Stimulated activated CD8-positive, alpha-beta memory T cell treated with anti-CD3 and anti-CD28 coated beads, Interleukin-15, amount 100 ng/mL, for 24 hours (primary cell): ENCODE results near the gene DDX56.

ENCODE experiments used
- DNase-seq: peaks from one replicate; pipeline ENCODE4 v3.0.0-alpha.2; 2020; ENCODE audit warnings: low read depth

The DDX56 gene

DNA sequence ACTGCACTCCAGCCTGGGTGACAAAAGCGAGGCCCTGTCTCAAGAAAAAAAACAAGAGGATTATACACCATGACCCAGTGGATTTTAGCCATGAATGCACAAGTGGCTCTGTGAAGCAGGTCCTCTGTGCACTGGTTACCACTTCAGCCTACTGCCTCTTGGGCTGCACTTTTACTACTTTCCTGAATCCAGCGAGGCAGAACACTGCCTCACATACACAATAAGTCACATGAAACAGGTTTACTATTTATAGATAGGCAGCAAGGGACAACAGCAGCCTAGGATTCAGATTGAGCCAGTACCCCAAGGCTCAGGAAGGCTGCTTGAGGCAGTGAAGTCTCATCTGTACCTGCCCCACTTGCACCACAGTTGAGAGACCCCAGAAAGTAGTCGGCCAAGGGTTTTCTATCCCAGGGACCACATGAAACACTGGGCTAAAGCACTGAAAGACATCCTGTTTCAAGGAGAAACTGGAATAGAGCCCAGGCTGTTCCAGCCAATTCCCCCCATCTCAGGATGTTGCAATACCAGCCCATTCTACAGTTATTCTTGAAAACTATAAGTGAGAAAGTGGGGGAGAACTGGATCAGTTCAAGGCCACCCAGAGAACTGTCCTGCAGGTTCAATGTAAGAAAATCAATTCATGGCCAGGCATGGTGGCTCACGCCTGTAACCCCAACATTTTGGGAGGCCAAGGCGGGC lies 22.4 kb upstream of the DDX56 start:
- no peak for DNase-seq

DNA sequence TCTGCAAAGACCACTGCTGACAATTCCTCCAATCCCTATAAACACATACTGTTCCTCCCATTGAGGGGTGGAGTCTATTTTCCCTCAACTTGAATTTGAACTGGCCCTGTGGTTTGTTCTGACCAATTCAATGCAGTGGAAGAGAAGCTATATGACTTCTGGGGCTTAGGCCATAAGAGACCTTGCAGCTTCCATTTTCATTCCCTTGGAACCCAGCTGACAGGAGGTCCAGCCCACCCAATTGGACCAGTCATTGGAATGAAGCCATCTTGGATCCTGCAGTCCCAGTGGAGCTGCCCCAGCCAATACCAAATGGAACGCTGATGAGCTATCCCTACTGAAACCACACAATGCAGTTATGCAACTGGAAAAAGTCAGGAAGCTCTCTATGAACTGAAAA lies 17.2 kb upstream of the DDX56 start:
- no peak for DNase-seq

DNA sequence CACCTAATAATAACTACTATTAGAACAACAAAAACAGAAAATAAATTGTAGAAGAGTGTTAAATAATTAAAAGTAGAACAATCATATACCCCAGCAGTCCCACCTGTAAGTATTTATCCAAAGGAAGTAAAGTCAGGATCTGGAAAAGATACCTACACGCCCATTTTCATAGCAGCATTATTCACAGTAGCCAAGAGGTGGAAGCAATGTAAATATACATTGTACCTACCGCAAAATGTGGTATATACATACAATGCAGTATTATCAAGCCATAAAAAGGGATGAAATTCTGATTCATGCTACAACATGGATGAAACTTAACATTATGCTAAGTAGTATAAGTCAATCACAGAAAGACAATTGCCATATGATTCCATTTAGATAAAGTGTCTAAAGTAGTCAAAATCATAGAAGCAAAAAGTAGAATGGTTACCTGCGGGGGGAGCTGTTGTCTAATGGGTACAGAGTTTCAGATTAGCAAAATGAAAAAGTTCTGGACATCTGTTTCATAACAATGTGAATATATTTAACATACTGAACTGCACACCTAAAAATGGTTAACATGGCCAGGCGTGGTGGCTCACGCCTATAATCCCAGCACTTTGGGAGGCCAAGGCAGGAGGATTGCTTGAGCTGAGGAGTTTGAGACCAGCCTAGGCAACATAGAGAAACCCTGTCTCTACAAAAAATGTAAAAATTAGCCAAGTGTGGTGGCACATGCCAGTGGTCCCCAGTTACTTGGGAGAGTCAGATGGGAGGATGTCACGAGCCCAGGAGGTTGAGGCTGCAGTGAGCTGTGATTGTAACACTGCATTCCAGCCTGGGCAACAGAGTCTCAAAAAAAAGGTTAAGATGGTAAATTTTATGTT lies 14.4 kb upstream of the DDX56 start:
- DNase-seq, result no peak

DNA sequence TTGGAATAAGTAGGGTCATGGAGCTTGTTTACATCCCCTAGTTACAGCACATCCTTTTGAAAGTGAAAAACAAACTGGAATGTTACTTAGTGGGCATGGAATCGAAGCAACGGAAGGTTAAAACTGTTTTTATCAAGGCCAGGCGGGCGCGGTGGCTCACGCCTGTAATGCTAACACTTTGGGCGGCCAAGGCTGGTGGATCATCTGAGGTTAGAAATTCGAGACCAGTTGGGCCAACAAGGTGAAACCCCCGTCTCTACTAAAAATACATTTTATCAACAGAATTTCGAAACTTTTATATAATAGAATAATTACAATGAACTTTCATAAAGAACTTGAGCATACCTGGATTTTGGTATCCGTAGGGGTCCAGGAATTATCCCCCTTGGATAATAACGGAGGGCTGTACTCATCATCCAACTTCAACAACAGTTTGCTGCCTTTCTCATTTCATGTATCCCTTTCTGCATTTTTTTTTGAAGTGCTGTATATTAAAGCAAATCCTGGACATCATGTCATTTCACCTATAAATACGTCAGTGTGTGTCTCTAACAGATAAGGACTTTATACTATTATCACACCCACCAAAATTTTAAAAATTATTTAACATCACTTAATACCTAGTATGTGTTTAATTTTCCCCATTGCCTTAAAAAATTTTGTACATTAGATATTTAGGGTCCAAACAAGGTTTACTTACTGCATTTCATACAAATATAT lies 9.6 kb upstream of the DDX56 start:
- DNase-seq, result no peak

DNA sequence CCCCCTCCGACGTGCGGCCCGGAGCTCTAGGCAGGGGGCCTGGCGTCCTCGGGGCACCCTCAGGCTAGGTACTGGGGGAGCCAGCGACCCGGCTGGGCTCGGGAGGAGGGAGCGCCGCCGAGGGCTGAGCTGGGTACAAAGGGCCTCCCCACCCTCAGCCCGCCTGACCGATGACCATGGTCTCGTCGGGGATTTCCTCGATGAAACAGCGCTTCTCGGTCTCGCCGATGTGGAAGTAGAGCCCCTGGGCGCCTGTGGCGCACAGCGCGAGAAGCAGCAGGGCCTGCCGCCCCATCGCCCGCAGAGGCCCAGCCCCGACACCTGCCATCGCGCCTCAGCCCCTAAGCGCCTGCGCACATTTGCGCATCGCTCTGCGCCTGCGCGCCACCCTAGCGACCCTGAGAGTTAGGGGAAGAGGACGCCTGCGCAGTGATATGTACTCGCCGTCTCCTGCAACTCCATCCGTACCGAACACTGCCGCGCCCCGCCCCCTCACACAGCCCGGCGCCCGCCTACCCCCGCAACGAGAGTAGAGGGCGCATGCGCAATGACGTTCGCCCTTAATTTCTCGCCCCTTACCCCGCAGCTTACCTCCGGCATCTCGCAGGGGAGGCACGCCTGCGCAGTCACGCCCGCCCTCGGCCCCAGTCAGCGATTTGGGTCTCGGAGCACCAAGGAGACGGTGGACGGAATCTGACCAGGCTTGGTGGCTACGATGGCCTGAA lies 8.3 kb upstream of the DDX56 start, which contains the start of gene TMED4:
TMED4 (minus strand) TSS at position 353 of the 725 bp plus-strand sequence; CDS start at position 328, 25 bp downstream.
- peak; percentile 100 for DNase-seq

DNA sequence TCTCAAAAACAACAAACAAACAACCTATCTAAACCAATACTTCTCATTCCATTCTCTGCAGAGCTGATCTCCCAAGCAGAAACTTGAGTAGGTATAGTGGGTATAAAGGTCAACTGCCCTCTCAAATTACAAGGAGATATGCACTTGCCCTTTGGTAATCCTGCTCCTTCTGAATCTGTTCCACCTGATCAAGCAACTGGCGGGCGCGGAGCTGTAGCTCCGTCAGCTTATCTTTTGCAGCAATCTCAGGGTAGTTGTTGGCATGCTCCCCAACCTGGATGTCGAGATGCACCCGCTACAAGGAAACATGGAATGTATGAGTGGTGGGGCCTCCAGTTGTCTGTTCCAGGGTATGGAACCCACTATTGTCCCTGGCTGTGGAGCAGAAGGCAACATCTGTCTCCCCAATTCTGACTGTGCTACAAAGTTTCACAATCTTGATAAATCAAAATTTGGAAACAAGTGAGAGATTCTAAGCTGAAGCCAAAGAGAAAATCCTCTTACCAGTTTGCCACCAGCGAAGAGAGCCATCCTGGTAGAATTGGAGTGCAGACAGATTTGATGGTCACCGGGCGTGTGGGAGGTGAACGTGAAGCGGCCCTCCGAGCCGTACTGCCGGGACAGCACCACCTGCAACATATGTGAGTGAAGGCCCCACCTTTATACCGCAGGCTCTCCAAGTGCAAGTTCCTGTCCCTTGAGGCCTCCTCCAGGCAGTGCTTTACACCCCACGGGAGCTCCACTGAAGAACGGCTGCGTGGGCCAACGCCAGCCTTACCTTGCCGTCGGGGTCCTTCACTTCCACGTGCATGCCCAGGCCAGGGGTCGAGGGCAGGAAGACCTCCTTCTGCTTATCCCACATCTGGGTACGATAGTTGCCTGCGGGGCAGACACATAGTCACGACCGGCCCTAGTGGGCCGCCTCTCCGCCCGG lies 7.5 kb upstream of the DDX56 start:
- DNase-seq, result no peak

DNA sequence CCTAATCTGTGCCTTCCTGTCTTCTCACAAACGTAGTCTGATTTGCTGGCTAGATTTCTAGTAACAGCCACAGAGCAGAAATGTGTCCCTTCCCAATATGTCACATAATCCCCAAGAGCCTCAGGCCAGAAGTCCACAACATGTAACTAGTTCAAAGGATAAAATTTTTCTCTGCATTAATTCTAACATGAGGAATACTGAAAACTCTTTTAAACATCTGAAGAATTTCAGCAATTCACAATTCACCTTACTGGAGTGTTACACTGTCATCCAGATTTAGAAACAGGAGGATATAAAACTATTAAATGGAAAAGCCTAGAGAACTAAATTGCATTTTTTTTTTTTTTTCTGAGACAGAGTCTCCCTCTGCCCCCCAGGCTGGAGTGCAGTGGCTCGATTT lies 2.5 kb upstream of the DDX56 start:
- no peak for DNase-seq

DNA sequence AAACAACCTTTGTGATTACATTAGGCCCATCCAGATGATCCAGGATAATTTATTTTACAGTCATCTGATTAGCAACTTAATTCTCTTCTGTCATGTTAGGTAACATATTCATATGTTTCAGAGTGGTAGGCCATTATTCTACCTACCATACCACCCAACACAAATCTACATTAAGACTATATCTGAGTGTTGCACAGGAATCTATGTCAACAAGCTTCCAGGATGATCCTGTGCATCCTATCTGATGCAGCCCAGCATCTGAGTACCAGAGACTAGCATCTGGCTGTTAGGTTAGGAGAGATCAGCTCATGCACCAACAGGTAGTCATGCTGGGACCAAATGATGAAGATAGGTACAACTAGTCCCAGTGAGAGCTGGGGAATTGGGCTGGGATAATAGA lies 1.3 kb upstream of the DDX56 start:
- DNase-seq, result no peak

DNA sequence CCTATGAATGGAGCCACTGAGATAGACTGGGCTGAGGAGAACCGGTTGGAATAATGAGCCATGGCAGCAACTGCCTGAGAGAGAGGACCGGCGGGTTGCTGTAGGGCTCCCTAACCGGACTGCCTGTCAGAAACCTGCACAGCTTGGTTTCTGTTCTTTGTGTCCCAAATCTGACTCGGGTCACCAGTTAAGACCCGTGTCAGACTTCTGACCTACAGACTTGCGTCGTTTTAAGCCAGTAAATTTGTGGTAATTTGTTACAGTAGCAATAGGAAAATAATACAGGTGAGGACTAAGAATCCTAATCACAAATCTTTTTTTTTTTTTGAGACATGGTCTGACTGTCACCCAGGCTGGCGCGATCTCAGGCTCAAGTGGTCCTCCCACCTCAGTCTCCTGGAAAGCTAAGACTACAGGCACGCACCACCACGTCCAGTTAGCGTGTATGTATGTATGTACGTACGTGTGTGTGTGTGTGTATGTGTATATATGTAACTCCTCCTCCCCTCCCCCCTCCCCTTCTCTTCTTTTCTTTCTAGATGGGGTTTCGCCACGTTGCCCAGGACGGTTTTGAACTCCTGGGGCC lies 672 bp upstream of the DDX56 start:
- no peak for DNase-seq

DNA sequence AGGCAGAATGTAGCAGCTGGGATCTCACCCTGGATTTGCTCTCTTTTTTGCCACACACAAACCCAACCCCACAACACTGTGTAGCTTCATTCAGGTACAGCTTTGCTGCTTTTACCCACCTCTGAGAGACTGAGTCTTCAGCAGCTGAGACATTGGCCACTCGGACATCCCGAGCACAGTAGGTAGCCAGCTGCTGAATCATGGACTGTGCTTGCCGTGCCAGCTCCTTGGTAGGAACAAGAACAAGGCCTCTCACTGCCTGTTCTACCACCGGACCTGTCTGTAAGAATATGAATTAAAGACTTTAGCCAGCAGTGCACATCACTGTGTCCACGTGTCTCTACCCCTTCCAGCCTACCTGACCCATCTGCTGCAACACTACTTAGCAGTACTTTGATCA lies 937 bp downstream of the DDX56 start:
- DNase-seq, result no peak

DNA sequence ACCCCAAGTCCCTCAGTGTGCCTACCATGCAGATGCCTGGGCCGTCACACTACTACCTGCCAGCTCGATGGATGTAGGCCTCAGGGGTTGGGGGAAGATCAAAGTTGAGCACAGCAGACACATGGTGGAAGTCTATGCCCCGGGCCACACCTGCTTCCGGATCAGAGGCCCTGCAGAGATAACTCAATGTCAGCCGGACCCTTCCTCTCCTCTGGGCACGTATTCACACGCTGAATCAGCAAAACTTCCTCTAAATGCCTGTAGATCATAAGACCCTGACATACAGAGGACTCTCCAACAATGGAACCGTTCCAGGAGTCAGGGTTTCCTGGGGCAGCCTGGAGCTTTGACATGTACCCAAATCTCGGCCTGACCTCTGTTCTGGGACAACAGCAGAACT lies 3.7 kb downstream of the DDX56 start:
- no peak for DNase-seq

DNA sequence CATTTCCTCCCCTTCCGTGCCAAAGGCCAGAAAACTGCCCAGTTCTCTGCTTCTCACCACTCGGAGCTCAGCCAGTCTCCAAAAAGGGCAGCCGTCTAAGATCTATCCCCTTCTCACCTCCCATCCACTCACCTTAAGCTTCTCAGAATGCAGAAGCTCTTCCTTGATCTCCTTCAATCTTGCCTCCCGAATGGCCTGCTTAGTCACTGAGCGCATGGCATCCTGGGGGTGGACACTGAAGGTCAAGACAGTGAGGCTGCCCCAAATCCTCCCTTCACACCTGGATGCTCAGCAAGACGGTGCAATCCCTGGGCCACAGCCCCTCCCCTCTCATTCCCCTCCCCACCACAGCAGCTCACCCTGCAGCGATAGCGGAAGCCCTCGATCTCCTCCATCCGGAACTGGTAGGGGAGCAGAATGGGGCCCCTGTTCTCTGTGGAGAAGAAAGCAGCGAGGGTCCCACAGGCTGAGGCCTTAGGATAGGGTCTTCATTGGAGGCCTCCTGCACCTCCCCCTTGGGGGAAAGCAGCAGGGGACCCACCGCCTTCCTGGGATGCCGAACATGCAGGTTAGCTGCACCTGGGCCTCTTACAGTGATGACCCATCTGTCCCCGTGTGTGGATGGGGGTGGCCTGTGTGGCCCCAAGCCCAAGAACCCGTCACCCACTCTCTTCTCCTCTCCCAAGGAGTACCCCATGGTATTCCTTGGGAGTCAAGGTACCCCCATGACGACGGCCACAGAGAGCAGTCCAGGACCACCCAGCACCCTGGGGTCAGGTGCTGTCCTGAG lies 4.7 kb downstream of the DDX56 start:
- no peak for DNase-seq

DNA sequence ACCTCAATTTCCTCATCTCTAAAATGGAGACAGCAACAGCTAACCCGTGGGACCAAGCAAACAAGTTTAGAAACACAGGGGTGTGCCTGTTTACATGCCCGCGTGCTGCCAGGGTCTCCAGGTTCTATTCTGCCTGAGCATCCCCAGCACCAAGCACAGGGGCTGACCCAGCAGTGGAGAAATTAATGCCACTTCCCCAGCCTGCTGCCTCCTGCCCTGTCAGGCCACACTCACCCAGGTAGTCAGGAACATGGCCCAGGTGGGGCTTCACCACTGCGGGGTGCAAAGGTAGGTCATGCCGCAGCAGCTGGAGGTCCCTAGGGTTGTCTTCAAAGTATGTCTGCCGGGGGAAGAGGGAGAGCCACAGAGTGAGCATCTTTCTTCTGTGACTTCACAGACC lies 5.8 kb downstream of the DDX56 start:
- no peak for DNase-seq

DNA sequence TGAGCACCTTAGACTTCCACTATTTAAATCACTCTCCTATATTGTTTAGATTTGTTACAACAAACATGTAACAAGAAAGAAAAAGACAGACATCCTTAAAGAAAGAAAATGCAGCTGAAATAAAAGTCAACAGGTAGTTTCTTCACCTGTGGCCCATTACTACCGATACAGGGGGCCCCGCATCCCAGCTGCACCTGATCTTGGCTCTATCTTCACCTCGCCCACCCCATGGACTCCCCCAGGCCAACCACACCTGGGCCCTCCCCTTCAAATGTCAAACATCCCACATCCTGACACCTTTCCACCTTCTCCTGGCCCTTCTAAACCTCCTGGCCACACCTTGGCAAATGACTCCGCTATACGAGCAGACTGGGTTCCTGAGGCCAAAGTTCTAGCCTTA lies 7.0 kb downstream of the DDX56 start:
- DNase-seq, result no peak

DNA sequence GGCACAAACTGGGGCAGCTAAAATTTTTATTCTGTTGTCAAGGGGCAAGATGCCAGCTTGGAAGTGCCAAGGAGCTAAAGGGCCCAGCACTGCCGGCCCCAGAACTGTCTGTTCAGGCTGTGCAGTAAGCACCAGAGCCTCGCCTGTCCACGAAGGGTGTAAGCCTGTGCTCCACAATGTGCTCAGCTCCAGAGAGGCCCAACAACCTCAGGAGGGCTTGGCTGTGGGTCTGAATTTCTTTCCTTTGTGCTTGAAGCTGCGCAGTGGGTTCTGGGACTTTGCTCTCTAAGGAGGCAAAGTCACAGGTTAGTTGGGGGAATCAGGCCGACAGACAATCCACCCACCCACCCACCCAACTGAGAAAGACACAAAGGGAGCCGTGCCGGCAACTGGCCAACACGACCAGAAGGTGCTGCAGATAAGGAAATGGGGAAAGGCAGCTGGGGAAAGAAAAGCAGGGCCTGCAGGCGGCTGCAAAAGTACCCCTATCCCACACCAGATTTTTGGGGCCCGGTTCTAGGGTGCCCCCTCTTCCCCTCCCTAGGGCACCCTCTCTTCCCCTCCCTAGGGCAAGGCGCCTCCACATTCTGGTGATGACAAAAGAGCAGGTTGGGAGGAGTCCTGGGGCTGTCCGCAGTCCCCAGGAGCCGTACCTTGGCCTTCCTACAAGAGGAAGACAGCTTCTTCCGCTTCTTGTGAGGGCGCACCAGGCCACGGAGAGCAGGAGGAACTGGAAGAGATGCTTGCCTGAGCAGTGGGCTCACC lies 7.7 kb downstream of the DDX56 start:
- DNase-seq, result no peak

DNA sequence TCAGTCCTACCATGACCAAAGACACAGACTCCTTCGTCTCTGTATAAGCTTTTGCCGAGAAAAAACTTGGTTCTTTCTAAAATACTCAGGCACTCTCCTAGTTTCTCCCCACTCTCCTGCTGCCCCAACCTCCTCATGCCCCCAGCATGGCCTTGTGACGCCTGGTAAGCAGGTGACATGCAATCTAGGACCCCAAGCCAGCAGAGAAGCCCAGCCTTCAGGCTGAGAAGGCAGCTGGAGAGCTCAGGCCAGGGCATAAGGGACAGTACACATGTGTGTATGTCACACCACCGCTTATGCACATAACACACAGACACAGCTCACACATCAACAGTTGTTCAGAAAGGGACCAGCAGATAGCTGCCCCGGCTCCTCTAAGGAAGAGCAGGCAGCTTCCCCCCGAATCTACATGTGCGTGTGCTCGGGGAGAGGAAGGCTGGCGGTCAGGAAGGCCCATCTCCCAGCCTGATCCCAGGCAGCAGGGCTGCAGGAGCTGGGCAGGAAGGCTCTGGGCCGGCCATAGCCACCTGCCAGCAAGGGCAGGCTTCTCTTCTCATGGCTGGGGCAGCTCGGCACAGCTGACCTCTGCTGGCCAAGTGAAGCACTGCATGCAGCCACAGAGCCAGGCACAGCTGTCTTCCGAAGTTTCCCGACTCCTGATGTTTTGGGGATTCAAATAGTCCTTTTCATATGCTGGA lies 8.5 kb downstream of the DDX56 start:
- no peak for DNase-seq

DNA sequence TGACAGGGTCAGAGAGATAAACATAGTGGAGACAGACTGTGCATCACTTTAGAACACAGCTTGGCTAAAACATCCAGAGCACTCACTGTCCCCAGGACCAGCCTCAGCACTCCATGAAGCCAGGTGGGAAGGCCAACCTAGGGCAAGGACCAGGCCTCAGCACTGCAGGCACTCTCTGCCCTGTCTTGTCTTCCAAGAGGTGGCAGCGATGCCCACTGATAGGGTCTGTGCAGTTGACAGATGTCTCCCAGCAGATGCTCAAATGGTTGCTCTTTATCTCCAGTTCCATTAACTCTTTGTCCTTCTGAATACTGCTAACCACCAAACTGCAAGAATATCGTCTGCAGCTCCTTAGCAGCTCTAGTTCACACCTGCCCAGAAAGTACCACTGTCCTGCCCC lies 9.1 kb downstream of the DDX56 start:
- no peak for DNase-seq

DNA sequence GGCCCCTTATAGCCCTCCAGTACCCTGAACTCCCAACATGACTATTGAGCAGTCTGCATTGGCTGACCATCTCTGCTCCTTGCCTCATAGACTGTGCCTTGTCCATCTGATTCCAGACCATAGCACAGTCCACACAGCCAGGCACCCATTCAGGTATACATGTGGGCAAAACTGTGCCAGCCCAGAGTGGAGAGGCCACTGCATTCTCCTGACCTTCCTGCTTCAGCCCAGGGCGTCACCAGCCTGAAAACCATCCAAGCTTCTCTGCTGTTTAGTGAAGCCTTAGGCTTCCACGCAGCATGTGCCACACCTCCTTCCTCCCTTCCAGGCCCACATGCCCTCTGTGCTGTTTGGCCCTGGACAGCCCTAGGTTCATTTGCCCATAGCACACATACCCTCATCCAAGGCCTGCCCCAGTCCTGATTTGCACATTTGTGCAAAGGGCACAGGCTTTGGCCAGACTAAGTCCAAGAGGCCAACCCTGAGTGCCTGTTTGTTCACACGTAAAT lies 10.5 kb downstream of the DDX56 start:
- no peak for DNase-seq
